H1 (cell line): ENCODE measurements around the gene PRXL2A. TPM values are rescaled to one million over a fixed set of nuclear protein-coding genes. Genes with fewer than 3 reads are reported as not detected.

Experiments used
- ASH2L ChIP-seq: fragments of 200-600, 300-600 bp; sonication (generic); IDR thresholded peaks from one replicate; pipeline ENCODE4 v1.7.1; 2017; ENCODE audit warnings: low read length
- ATF2 ChIP-seq: IDR thresholded peaks from 2 replicates; pipeline ENCODE4 v1.6.1; 2012; ENCODE audit warnings: low read length, inconsistent platforms
- ATF3 ChIP-seq: IDR thresholded peaks from 2 replicates; pipeline ENCODE4 v1.6.1; 2011; ENCODE audit warnings: low read depth, mild to moderate bottlenecking, low read length; ENCODE audit not compliant: insufficient read depth
- CBX8 ChIP-seq: fragments of 300-800, 300-1000 bp; sonication (generic); IDR thresholded peaks from 2 replicates; pipeline ENCODE4 v1.7.1; 2016; ENCODE audit warnings: low read depth, low read length, borderline replicate concordance
- CREB1 ChIP-seq: IDR thresholded peaks from 2 replicates; pipeline ENCODE4 v1.6.1; 2012; ENCODE audit warnings: inconsistent platforms
- E2F6 ChIP-seq: IDR thresholded peaks from 2 replicates; pipeline ENCODE4 v1.6.1; 2012; ENCODE audit warnings: inconsistent platforms
- JUND ChIP-seq: IDR thresholded peaks from 2 replicates; pipeline ENCODE4 v1.6.1; 2011; ENCODE audit warnings: mild to moderate bottlenecking, improper control_type of control experiment, low read length
- KDM4A ChIP-seq: IDR thresholded peaks from one replicate; pipeline ENCODE4 v1.7.1; 2012; ENCODE audit warnings: low read depth, mild to moderate bottlenecking, moderate library complexity, low read length, inconsistent platforms; ENCODE audit not compliant: severe bottlenecking
- MAFK ChIP-seq: IDR thresholded peaks from 2 replicates; pipeline ENCODE4 v1.6.1; 2012; ENCODE audit warnings: low read depth, mild to moderate bottlenecking, improper control_type of control experiment, low read length
- MAX ChIP-seq: IDR thresholded peaks from 2 replicates; pipeline ENCODE4 v1.6.1; 2012; ENCODE audit warnings: inconsistent platforms
- NRF1 ChIP-seq: IDR thresholded peaks from 2 replicates; pipeline ENCODE4 v1.6.1; 2011; ENCODE audit warnings: mild to moderate bottlenecking, low read depth, low read length, improper control_type of control experiment
- PHF8 ChIP-seq: fragments of 200-600 bp; sonication (generic); conservative IDR thresholded peaks from 2 replicates; pipeline ENCODE4 v1.7.1; 2012; ENCODE audit warnings: low read depth, mild to moderate bottlenecking, inconsistent platforms, low read length, moderate library complexity
- POLR2A ChIP-seq, 2 experiments: IDR thresholded peaks; 1 replicate in 1 of 2; 2 replicates in 1 of 2; pipeline ENCODE4 v1.6.1; 2011; ENCODE audit warnings: low read depth in 2 of 2, low read length in 2 of 2, mild to moderate bottlenecking in 2 of 2; ENCODE audit errors: control extremely low read depth in 1 of 2
- POLR2AphosphoS5 ChIP-seq: IDR thresholded peaks from 2 replicates; pipeline ENCODE4 v1.6.1; 2011; ENCODE audit warnings: low read depth, low read length
- SIN3A ChIP-seq, 2 experiments: IDR thresholded peaks in 1 of 2; conservative IDR thresholded peaks in 1 of 2; 2 replicates each; pipeline ENCODE4 v1.6.1; 2011 to 2012; ENCODE audit warnings: low read length in 2 of 2, improper control_type of control experiment in 1 of 2, low read depth in 1 of 2, mild to moderate bottlenecking in 1 of 2
- SRF ChIP-seq: IDR thresholded peaks from 2 replicates; pipeline ENCODE4 v1.6.1; 2011; ENCODE audit warnings: mild to moderate bottlenecking, low read depth, low read length, moderate library complexity
- TAF1 ChIP-seq: IDR thresholded peaks from 2 replicates; pipeline ENCODE4 v1.6.1; 2011; ENCODE audit warnings: mild to moderate bottlenecking, low read depth, low read length
- TBP ChIP-seq: IDR thresholded peaks from 2 replicates; pipeline ENCODE4 v1.6.1; 2011; ENCODE audit warnings: low read depth, low read length, improper control_type of control experiment
- USF2 ChIP-seq: IDR thresholded peaks from 2 replicates; pipeline ENCODE4 v1.6.1; 2011; ENCODE audit warnings: low read length, improper control_type of control experiment
- polyA plus RNA-seq, 7 experiments: library from polyadenylated mRNA; depleted of rRNA in 3 of 7; stranded (reverse) in 5 of 7; unstranded in 2 of 7; fragments of >200 nt in 5 of 7; fragments of 200-250 nt in 2 of 7; gene quantifications; 1 replicate in 5 of 7; 2 replicates in 1 of 7; 4 replicates in 1 of 7; pipeline versions ENCODE4 v1.2.1 to v1.2.3, GENCODE V29; 2011 to 2013; ENCODE audit warnings: missing spikeins in 2 of 7, mixed read lengths in 2 of 7
- total RNA-seq: library from RNA; stranded (reverse); fragmentation: NEBNext Ultra II Directional; extraction: Animal tissue kit (Norgen Biotek cat#: 25700); gene quantifications from 2 replicates; pipeline ENCODE4 v1.2.1, GENCODE V29; 2021

The PRXL2A gene
- total and polyA plus RNA-seq, 2 of the 8 experiments (the other 6 are each of a cell fraction or from before 2014, with no cell fraction given) = 13.4 to 58.3 TPM

GRCh38 chr10:80408242-80409101 is at the start of gene PRXL2A (continued):
- TF ChIP-seq SIN3A (conservative IDR thresholded peaks at IDR 0.05 in 1 of 2, IDR thresholded peaks at IDR 0.05 in 1 of 2; ENCODE audit: low read depth in 1 of 2, low read length in 2 of 2) (no peak; a peak in 1 of 4 replicates), KDM4A (peak; percentile 98), PHF8 (peak; percentile 73), E2F6 (peak; percentile 77; the same call in 1 of the 2 replicates), ATF3 (peak; percentile 61), USF2 (peak; percentile 81), MAX (peak; percentile 84), CBX8 (no peak), NRF1 (peak; percentile 70), ATF2 (no peak), MAFK (no peak), POLR2AphosphoS5 (no peak), CREB1 (peak; percentile 10; the same call in 1 of the 2 replicates), POLR2A (IDR thresholded peaks at IDR 0.05; ENCODE audit: control extremely low read depth in 1 of 2, low read depth in 2 of 2, low read length in 2 of 2) (0 out of 3 replicates have a peak, but pooled peaks of 1 of the 2 experiments have one; percentile 17), ASH2L (peak; percentile 64), TAF1 (peak; percentile 59), SRF (no peak), TBP (peak; percentile 22; the same call in 1 of the 2 replicates), JUND (no peak)
